ENCODE results near the gene OLFML1.

Gene OLFML1

GRCh38 chr11:7488681-7489080, 3.4 kb downstream of the OLFML1 start:
- H3K4me3 ChIP-seq (ENCODE audit: low read depth, low read length) = no peak overlapping the region
- TF ChIP-seq CTCF (IDR thresholded peaks at IDR 0.05; ENCODE audit: low read depth, low read length) = no peak

GRCh38 chr11:7489376-7489775, 4.1 kb downstream of the OLFML1 start:
- no peak for TF ChIP-seq CTCF (IDR thresholded peaks at IDR 0.05; ENCODE audit: low read depth, low read length)
- H3K4me3 ChIP-seq (ENCODE audit: low read depth, low read length) = no peak overlapping the region

GRCh38 chr11:7490054-7490453, 4.7 kb downstream of the OLFML1 start:
- H3K4me3 ChIP-seq (ENCODE audit: low read depth, low read length) = no peak overlapping the region
- no peak for TF ChIP-seq CTCF (IDR thresholded peaks at IDR 0.05; ENCODE audit: low read depth, low read length)

DNA sequence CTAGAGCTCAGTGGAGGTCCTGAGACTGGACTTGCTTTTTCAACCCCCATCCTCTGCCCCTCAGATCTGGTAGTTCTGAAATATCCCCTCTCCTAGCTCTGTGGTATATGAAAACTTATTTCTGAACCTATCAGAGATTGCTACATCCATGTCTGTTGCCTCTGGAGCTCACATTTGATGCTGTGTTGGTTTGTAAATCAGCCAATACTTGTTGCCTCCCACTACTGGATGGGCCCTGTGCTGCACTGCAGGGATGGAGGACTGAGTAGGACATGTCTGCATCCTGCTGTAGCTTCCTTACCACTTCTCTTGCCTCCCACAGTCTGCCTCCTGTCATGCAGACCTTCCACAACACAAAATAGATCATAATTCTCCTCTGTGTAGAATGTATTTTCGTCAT, 5.2 kb downstream of the OLFML1 start:
- no peak for TF ChIP-seq CTCF (IDR thresholded peaks at IDR 0.05; ENCODE audit: low read depth, low read length)
- H3K4me3 ChIP-seq (ENCODE audit: low read depth, low read length) = no peak overlapping the region

- TF ChIP-seq CTCF (IDR thresholded peaks at IDR 0.05; ENCODE audit: low read depth, low read length) = no peak
- H3K4me3 ChIP-seq (ENCODE audit: low read depth, low read length) = no peak overlapping the region
Observed at GRCh38 chr11:7492253-7492652, 6.9 kb downstream of the OLFML1 start.

- TF ChIP-seq CTCF (IDR thresholded peaks at IDR 0.05; ENCODE audit: low read depth, low read length) = no peak
- no peak overlapping the region for H3K4me3 ChIP-seq (ENCODE audit: low read depth, low read length)
Observed at GRCh38 chr11:7493670-7494069, 8.4 kb downstream of the OLFML1 start.

DNA sequence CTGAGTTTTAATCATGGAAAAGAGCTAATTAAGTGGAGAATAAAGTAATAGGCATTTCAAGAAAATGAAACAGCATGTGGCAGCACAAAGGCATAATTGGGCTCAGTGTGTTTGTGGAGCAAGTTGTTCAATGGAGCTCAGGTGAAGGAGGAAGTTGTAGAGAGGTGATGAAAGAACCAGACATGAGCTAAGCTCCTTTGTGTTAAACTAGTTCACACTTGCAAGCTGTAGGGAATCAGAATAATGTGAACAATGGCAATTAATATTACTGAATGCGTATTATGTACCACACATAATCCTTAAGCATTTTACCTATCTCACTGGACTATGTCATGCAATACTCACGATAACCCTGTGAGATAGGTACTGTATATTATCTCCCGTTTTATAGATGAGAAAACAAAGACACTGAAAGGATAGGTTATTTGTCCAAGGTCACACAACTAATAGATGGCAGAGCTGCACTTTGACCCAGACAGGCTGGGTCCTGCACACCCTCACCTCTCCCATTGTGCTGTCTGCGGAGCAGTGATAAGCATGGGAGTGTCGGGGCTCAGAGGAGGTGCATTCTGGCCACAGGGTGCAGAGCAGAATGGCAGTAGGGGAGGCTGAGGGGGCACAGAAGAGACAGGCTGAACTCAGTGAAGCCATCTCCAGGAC, 8.9 kb downstream of the OLFML1 start:
- TF ChIP-seq CTCF (IDR thresholded peaks at IDR 0.05; ENCODE audit: low read depth, low read length) = no peak

More for the DNA sequence above, 8.9 kb downstream of the OLFML1 start:
- H3K4me3 ChIP-seq (ENCODE audit: low read depth, low read length) = no peak overlapping the region

All from WI38 (cell line).